Thymus (tissue), 11 donors: ENCODE results near the gene COBLL1. TPM values are rescaled to one million over a fixed set of nuclear protein-coding genes. Genes with fewer than 3 reads are reported as not detected.

Experiments used
- DNase-seq, 9 donors: peaks; one replicate each; pipeline ENCODE4 v3.0.0-alpha.2; 2013; ENCODE audit warnings: low spot score in 9 of 9, low read depth in 6 of 9, missing footprints in 1 of 9
- H3K27ac ChIP-seq, 2 donors: one replicate each; pipeline ENCODE4 v1.5.1; 2013; ENCODE audit warnings: control low read depth in 1 of 2, low read depth in 1 of 2, low read length in 1 of 2, mild to moderate bottlenecking in 1 of 2, moderate library complexity in 1 of 2
- H3K27me3 ChIP-seq, 2 donors: one replicate each; pipeline ENCODE4 v1.5.1; 2013; ENCODE audit warnings: low read length in 1 of 2; ENCODE audit not compliant: control insufficient read depth in 2 of 2, insufficient read depth in 1 of 2
- H3K36me3 ChIP-seq, 2 donors: one replicate each; pipeline ENCODE4 v1.5.1; 2013; ENCODE audit warnings: low read length in 1 of 2, mild to moderate bottlenecking in 1 of 2, moderate library complexity in 1 of 2; ENCODE audit not compliant: control insufficient read depth in 2 of 2, insufficient read depth in 2 of 2
- H3K4me1 ChIP-seq, 2 donors: one replicate each; pipeline ENCODE4 v1.5.1; 2013; ENCODE audit warnings: low read length in 2 of 2; ENCODE audit not compliant: control insufficient read depth in 2 of 2, insufficient read depth in 2 of 2
- H3K4me3 ChIP-seq, 2 donors: one replicate each; pipeline ENCODE4 v1.5.1; 2013; ENCODE audit warnings: low read length in 2 of 2, control low read depth in 1 of 2, mild to moderate bottlenecking in 1 of 2
- H3K9me3 ChIP-seq, 2 donors: one replicate each; pipeline ENCODE4 v1.5.1; 2013; ENCODE audit warnings: low read length in 1 of 2, mild to moderate bottlenecking in 1 of 2; ENCODE audit not compliant: control insufficient read depth in 2 of 2, insufficient read depth in 1 of 2
- WGBS: extraction: QIAGEN DNeasy Blood & Tissue Kit; methylation state at CpG from one replicate; pipeline ENCODE4 v1.1.7; 2013; 5-methylcytosine and 5-hydroxymethylcytosine counted together
- polyA plus RNA-seq: library from polyadenylated mRNA; stranded (reverse); fragments of 200-250 nt; gene quantifications from one replicate; pipeline ENCODE4 v1.2.3, GENCODE V29; 2013
- total RNA-seq: library from RNA; stranded (reverse); fragments of 120-200 nt; gene quantifications from one replicate; pipeline ENCODE4 v1.2.4, GENCODE V29; 2013
- donor health status: healthy.

Gene COBLL1
- total and polyA plus RNA-seq, 2 donors: 3.0 to 4.9 TPM

DNA sequence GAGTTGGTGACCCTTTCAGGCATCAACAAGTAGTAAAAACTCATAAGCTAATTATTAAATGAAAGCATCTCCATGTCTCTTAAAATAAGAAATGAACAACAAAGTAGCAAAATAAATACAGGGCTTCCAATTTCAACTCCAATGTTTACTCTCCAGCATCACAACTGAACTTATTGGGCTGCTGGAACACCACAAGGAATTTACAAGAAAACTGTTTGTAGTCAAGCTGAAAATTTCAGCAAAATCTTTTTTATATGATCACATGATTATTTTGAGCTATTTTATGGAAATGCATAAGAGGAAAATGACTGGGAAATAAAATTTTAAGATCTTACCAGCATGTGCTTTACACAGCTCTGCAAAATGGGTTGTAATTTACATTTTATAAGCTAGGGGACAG is 28.1 kb downstream of the COBLL1 start:
- no peaks in the 10 kb centered on the region for H3K4me1 ChIP-seq

GRCh38 chr2:164812378-164812777 is 29.2 kb downstream of the COBLL1 start:
- Histone ChIP-seq H3K36me3 (no peaks in the 10 kb centered on the region), H3K4me3 (no peak overlapping the region), H3K4me1 (no peaks in the 10 kb centered on the region), H3K27ac (no peak overlapping the region), H3K27me3 (no peaks in the 10 kb centered on the region), H3K9me3 (no peaks in the 10 kb centered on the region)
- DNase-seq: no peak
- 93% methylated on average over 1 of the region's 1 CpG for WGBS

More for the DNA sequence above, 28.1 kb downstream of the COBLL1 start:
- no peak overlapping the region for H3K4me3 ChIP-seq
- no peak overlapping the region for H3K27ac ChIP-seq
- no peaks in the 10 kb centered on the region for H3K27me3 ChIP-seq
- DNase-seq: no peak
- H3K36me3 ChIP-seq: no peaks in the 10 kb centered on the region
- H3K9me3 ChIP-seq: no peaks in the 10 kb centered on the region

- 95% methylated on average over 2 of the region's 2 CpGs for WGBS
Observed at GRCh38 chr2:164811819-164812218, 29.8 kb downstream of the COBLL1 start.

DNA sequence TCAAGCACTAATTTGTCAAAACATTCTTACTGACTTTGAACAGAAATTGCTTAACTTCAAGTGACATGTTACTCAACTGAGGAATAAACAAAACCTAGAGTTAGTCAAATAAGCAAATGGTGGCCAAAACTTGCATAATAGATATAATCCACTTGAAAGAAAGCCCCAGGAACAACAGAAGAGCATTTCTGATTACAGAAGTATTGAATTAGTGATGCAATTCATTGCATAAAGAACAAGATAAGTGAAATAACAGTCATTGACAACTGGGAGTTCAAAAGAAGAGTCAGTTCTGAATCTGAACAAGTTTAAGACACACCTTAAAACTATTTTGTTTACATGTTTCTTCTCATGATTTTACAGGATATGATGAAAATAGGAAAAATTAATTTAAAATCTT is 30.8 kb downstream of the COBLL1 start:
- H3K9me3 ChIP-seq: no peaks in the 10 kb centered on the region
- H3K4me1 ChIP-seq: no peaks in the 10 kb centered on the region
- DNase-seq: no peak
- no peaks in the 10 kb centered on the region for H3K36me3 ChIP-seq
- no peak overlapping the region for H3K27ac ChIP-seq
- H3K27me3 ChIP-seq: no peaks in the 10 kb centered on the region
- H3K4me3 ChIP-seq: no peak overlapping the region

More at GRCh38 chr2:164811819-164812218, 29.8 kb downstream of the COBLL1 start:
- H3K4me1 ChIP-seq: no peaks in the 10 kb centered on the region
- H3K9me3 ChIP-seq: no peaks in the 10 kb centered on the region
- no peak overlapping the region for H3K4me3 ChIP-seq
- no peak overlapping the region for H3K27ac ChIP-seq
- H3K36me3 ChIP-seq: no peaks in the 10 kb centered on the region
- H3K27me3 ChIP-seq: no peaks in the 10 kb centered on the region
- no peak for DNase-seq

- DNase-seq: no peak
Observed at GRCh38 chr2:164808776-164809175, 32.8 kb downstream of the COBLL1 start.

GRCh38 chr2:164803776-164804466 is 37.7 kb downstream of the COBLL1 start:
- no peak for DNase-seq
- Histone ChIP-seq H3K27ac (no peak overlapping the region), H3K27me3 (no peaks in the 10 kb centered on the region), H3K9me3 (no peaks in the 10 kb centered on the region), H3K4me3 (no peak overlapping the region), H3K4me1 (no peaks in the 10 kb centered on the region), H3K36me3 (no peaks in the 10 kb centered on the region)
- WGBS: 92% methylated on average over 4 of the region's 4 CpGs

More at GRCh38 chr2:164808776-164809175, 32.8 kb downstream of the COBLL1 start:
- no peaks in the 10 kb centered on the region for H3K9me3 ChIP-seq
- WGBS: 81% methylated on average over 1 of the region's 1 CpG
- no peak overlapping the region for H3K27ac ChIP-seq
- H3K4me1 ChIP-seq: no peaks in the 10 kb centered on the region
- no peaks in the 10 kb centered on the region for H3K27me3 ChIP-seq
- no peaks in the 10 kb centered on the region for H3K36me3 ChIP-seq
- no peak overlapping the region for H3K4me3 ChIP-seq

DNA sequence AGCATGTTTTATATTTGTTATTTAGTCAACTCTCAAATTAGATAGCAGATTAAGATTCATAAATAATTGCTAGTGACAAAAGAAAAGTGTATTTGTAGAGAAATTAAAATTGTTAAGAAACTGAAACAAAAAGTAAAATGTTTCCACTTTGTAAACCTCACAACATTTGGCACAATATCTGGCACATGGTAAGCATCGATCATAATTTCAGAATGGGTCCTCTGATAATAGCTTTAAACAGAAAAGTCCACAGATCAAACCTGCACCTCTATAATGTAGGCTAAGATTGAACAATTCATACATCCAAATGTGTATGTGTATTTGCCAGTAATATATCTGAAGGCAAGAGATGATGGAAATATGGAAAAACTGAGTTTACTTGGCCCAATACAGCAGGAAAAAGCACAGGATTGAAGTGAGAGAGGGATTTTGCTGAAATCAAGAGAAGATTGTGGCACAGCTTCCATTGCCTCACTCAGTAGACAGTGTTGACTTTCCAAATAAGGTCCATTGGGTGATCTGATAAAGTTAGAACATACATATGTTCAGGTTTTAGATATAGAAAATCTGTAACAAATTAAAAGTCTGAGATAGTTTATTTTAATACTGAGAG is 39.4 kb downstream of the COBLL1 start:
- H3K27ac ChIP-seq: no peak overlapping the region
- H3K9me3 ChIP-seq: no peaks in the 10 kb centered on the region
- H3K4me3 ChIP-seq: no peak overlapping the region
- H3K4me1 ChIP-seq: no peaks in the 10 kb centered on the region
- no peak for DNase-seq
- no peaks in the 10 kb centered on the region for H3K27me3 ChIP-seq
- H3K36me3 ChIP-seq: no peaks in the 10 kb centered on the region
- WGBS: 67% methylated on average over 1 of the region's 1 CpG

DNA sequence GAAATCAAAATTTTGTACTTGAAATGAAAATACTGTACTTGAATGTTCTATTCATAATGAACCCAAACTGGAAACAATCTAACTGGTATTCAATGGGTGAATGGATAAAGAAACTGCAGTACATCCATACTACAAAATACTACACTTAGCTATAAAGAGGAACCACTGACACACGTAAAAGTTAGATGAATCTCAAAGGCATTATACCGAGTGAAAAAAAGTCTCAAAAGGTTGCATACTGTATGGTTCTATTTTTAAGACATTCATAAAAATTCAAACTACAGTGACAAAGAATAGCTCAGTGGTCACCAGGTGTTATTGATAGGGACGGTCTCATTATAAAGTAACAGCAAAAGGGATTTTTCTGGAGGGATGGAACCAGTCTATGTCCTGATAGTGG is 41.1 kb downstream of the COBLL1 start:
- 96% methylated on average over 3 of the region's 3 CpGs for WGBS
- H3K9me3 ChIP-seq: no peaks in the 10 kb centered on the region
- H3K36me3 ChIP-seq: no peaks in the 10 kb centered on the region
- H3K27ac ChIP-seq: no peak overlapping the region
- no peaks in the 10 kb centered on the region for H3K4me1 ChIP-seq
- H3K27me3 ChIP-seq: no peaks in the 10 kb centered on the region
- DNase-seq: no peak
- no peak overlapping the region for H3K4me3 ChIP-seq

DNA sequence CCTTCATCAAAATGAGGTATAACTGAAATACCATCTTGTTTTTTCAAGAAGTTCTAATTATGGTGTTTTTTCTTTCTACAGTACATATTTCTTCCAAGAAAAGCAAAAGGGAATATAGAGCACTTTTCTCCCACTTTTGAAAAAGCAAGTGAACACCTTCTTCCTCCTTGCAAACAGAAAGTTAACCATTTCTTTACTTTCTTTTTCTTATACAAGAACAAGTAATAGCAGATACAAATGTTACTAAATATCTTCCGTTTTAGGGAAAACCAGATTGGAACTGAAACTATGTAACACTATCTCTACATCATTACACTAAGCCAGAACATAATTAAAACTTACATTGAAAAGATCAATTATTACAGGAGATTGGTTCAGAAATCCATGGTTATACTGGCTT is 44.0 kb downstream of the COBLL1 start:
- Histone ChIP-seq H3K9me3 (no peaks in the 10 kb centered on the region), H3K27ac (no peak overlapping the region), H3K4me3 (no peak overlapping the region), H3K27me3 (no peaks in the 10 kb centered on the region), H3K4me1 (no peaks in the 10 kb centered on the region), H3K36me3 (no peaks in the 10 kb centered on the region)
- 55% methylated on average over 1 of the region's 1 CpG for WGBS
- no peak for DNase-seq
